Measurements from ENCODE around the gene CA9.
"Not testable (repeated sequence)": the region's sequence is repeated elsewhere in the genome, so short reads cannot be mapped to it uniquely, and the experiment has no call there.

Gene CA9

GRCh38 chr9:35673132-35674024 is at the start of gene CA9:
CA9 (plus strand) TSS chr9:35673928; CDS start chr9:35673960, 32 bp downstream.
- no peak for DNase-seq (ENCODE audit: low read depth)

DNA sequence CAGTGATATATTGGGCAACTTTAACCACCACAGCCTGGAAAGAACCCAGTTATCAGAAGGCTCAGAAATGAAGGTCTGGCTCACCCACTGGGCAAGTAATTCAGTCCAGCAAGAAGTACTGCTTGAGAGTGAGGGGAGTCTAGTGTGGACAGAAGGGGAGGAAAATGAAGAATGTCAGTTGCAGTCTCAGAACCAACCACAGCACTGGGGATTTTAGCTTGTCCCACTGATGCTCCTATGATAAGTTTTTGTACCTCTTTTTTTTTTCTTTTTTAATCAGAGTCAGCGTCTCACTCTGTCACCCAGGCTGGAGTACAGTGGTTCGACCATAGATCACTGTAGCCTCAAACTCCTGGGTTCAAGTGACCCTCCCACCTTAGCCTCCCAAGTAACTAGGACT is 46.2 kb upstream of the CA9 start:
- DNase-seq (ENCODE audit: low read depth): no peak

DNA sequence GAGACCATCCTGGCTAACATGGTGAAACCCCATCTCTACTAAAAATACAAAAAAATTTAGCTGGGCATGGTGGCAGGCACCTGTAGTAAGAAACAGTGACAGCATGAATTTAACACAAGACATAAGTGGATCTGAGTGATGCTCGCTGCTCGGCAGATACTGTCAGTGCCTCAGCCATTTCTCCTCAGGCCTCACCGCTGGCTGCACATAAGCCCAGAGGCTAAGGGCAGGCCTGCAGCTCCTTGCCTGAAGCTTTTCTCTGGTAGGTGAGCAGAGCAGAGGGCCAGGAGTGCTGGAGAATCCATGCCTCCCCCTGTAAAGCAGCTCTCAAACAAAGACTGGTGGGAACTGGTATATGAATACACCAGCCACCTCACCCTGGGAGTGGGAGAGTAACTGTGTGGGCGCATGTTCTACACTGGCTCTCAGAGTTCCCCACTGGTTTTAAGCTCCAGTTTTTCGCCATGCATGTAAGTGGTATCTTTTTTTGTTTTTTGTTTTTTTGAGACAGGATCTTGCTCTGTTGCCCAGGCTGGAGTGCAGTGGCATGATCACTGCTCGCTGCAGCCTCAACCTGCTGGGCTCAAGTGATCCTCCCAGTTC is 45.2 kb upstream of the CA9 start:
- DNase-seq (ENCODE audit: low read depth): no peak

DNA sequence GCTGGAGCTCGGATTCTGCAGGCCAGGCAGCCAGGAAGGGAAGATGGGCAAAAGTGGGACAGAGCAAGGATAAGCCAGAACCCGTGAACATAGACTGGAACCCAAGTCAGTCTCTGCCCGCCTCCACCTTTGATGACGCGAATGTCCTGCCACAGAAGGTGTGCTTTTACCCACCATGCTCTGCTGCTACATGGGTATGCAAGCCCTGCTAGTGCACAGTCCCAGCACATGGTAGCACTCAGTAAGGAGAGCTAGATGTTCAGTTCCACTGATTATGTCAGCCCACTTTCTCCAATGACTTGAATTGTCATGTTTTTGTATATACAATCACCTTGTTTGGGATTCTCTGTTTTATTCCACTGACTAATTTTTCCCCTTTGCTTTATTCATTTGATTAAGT is 44.1 kb upstream of the CA9 start:
- no peak for DNase-seq (ENCODE audit: low read depth)

DNA sequence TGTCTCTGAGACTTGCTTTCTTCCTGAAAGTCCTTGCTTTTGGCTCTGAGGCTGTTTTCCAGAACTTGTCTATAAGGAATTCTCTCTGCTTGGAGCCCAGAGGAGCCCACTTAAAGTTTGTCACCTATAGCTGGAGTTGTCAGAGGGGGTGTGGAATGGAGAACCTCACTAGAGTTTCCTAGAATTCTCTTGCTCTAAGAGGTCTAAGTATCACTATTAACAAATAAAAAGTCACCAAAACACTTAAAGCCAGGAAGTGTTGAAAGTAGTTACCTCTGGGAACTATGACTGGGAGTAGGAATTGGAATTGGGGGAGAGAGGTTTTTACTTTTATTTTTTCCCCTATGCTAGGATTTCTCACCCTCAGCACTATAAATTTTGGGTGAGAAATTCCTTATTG is 38.0 kb upstream of the CA9 start:
- no peak for DNase-seq (ENCODE audit: low read depth)

GRCh38 chr9:35636135-35636876 is 37.4 kb upstream of the CA9 start:
- no peak for DNase-seq (ENCODE audit: low read depth)

- not testable (repeated sequence) for DNase-seq (ENCODE audit: low read depth)
Observed at GRCh38 chr9:35636877-35637246, 36.9 kb upstream of the CA9 start.

GRCh38 chr9:35637427-35637955 is 36.2 kb upstream of the CA9 start:
- DNase-seq (ENCODE audit: low read depth): not testable (repeated sequence)

DNA sequence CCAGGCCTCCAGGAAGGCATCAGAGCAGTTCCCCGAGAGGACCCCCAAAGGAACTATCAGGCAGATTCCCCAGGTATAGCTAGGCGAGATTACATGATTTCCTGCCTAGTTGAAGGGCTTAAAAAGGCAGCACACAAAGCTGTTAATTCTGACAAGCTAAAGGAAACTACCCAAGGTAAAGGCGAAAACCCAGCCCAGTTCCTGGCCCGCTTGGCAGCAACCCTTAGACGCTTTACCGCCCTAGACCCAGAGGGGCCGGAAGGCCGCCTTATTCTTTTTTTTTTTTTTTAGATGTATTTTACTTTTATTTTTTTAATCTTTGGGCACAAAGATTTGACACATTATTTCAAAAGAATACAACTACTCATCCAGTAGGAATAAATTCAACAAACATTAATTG is 35.0 kb upstream of the CA9 start:
- not testable (repeated sequence) for DNase-seq (ENCODE audit: low read depth)

GRCh38 chr9:35639225-35639624 is 34.5 kb upstream of the CA9 start:
- not testable (repeated sequence) for DNase-seq (ENCODE audit: low read depth)

- DNase-seq (ENCODE audit: low read depth): no peak
Observed at GRCh38 chr9:35639631-35640030, 34.1 kb upstream of the CA9 start.

GRCh38 chr9:35640431-35640830 is 33.3 kb upstream of the CA9 start:
- not testable (repeated sequence) for DNase-seq (ENCODE audit: low read depth)

DNA sequence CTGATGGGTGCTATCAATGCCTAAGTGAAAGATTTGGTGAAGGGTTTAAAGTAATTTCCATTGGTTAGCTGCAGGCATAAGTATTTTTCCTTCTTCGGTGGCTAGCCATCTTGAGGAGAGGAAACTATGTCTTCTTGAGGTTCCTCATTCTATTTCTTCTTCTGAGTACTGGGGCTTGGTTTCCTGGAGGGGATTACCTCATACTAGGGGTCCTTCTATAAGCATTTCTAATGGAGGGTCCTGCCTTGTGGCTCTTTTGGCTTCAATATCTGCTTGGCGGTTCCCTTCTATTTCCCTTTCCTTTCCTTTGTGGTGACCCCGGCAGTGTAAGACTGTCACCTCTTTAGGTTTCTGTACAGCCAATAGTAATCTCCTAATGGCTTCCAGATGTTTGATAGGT is 32.2 kb upstream of the CA9 start:
- DNase-seq (ENCODE audit: low read depth): not testable (repeated sequence)

GRCh38 chr9:35643046-35643445 is 30.7 kb upstream of the CA9 start:
- DNase-seq (ENCODE audit: low read depth): no peak

GRCh38 chr9:35645736-35646135 is 28.0 kb upstream of the CA9 start:
- DNase-seq (ENCODE audit: low read depth): not testable (repeated sequence)

- no peak for DNase-seq (ENCODE audit: low read depth)
Observed at GRCh38 chr9:35646153-35646532, 27.6 kb upstream of the CA9 start.

- DNase-seq (ENCODE audit: low read depth): peak; percentile 84
Observed at GRCh38 chr9:35646533-35647265, 27.0 kb upstream of the CA9 start.

- no peak for DNase-seq (ENCODE audit: low read depth)
Observed at GRCh38 chr9:35649431-35650340, 24.0 kb upstream of the CA9 start.

GRCh38 chr9:35650341-35651158 is 23.2 kb upstream of the CA9 start, which contains the start of gene SIT1:
SIT1 (minus strand) TSS chr9:35650931; CDS start chr9:35650853, 78 bp downstream.
- no peak for DNase-seq (ENCODE audit: low read depth)
